HL-60 (cell line): Measurements from ENCODE around the gene OR2W1.

Experiments
- GABPA ChIP-seq: IDR thresholded peaks from 2 replicates; pipeline ENCODE4 v1.6.1; 2012; ENCODE audit warnings: low read depth
- POLR2AphosphoS5 ChIP-seq: IDR thresholded peaks from 2 replicates; pipeline ENCODE4 v1.6.1; 2012; ENCODE audit warnings: low read depth
- TF ChIP-seq, protein P1 (sequence below): IDR thresholded peaks from one replicate; pipeline ENCODE4 v1.5.1; 2011; ENCODE audit warnings: low read length, control low read depth, inconsistent platforms; ENCODE audit not compliant: insufficient read depth
- TF ChIP-seq, protein P2 (sequence below): IDR thresholded peaks from 2 replicates; pipeline ENCODE4 v1.6.1; 2012; ENCODE audit warnings: low read depth; ENCODE audit not compliant: insufficient replicate concordance

DNA sequence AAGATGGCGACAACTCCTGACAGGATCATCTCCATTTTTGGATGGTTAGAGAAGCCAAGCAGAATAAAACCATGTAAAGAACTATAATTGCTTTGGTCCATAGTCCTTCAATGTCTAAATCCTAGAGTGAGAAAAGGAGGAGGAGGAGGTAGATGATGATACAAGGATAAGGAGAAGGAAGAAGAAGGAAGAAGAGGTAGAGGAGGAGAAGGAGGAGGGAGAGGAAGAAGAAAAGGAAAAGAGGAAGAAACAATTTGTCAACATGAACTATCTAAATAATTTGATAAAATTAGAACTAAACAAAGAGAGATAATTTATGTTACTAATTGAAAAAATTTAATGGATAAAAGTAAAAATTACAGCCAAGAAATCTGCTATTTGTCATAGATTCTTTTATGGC, at the start of gene OR2W1:
- TF ChIP-seq, protein P1, sequence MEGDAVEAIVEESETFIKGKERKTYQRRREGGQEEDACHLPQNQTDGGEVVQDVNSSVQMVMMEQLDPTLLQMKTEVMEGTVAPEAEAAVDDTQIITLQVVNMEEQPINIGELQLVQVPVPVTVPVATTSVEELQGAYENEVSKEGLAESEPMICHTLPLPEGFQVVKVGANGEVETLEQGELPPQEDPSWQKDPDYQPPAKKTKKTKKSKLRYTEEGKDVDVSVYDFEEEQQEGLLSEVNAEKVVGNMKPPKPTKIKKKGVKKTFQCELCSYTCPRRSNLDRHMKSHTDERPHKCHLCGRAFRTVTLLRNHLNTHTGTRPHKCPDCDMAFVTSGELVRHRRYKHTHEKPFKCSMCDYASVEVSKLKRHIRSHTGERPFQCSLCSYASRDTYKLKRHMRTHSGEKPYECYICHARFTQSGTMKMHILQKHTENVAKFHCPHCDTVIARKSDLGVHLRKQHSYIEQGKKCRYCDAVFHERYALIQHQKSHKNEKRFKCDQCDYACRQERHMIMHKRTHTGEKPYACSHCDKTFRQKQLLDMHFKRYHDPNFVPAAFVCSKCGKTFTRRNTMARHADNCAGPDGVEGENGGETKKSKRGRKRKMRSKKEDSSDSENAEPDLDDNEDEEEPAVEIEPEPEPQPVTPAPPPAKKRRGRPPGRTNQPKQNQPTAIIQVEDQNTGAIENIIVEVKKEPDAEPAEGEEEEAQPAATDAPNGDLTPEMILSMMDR, result no peak
- no peak for TF ChIP-seq GABPA
- TF ChIP-seq, protein P2, sequence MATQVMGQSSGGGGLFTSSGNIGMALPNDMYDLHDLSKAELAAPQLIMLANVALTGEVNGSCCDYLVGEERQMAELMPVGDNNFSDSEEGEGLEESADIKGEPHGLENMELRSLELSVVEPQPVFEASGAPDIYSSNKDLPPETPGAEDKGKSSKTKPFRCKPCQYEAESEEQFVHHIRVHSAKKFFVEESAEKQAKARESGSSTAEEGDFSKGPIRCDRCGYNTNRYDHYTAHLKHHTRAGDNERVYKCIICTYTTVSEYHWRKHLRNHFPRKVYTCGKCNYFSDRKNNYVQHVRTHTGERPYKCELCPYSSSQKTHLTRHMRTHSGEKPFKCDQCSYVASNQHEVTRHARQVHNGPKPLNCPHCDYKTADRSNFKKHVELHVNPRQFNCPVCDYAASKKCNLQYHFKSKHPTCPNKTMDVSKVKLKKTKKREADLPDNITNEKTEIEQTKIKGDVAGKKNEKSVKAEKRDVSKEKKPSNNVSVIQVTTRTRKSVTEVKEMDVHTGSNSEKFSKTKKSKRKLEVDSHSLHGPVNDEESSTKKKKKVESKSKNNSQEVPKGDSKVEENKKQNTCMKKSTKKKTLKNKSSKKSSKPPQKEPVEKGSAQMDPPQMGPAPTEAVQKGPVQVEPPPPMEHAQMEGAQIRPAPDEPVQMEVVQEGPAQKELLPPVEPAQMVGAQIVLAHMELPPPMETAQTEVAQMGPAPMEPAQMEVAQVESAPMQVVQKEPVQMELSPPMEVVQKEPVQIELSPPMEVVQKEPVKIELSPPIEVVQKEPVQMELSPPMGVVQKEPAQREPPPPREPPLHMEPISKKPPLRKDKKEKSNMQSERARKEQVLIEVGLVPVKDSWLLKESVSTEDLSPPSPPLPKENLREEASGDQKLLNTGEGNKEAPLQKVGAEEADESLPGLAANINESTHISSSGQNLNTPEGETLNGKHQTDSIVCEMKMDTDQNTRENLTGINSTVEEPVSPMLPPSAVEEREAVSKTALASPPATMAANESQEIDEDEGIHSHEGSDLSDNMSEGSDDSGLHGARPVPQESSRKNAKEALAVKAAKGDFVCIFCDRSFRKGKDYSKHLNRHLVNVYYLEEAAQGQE, result no peak
- TF ChIP-seq POLR2AphosphoS5, result no peak
